Trophoblast cell (in vitro differentiated cells and primary cell): Measurements from ENCODE around the gene ACACA.

ENCODE experiments used
- DNase-seq, 2 donors: peaks; one replicate each; pipeline ENCODE4 v3.0.0-alpha.2; 2016
- H2AFZ ChIP-seq: 2 replicates; pipeline ENCODE4 v1.6.1; 2013; ENCODE audit warnings: low read length, moderate library complexity, mild to moderate bottlenecking; ENCODE audit not compliant: insufficient read depth, poor library complexity
- H2AK5ac ChIP-seq: 2 replicates; pipeline ENCODE4 v1.6.1; 2013; ENCODE audit warnings: mild to moderate bottlenecking, low read length
- H2BK120ac ChIP-seq: 2 replicates; pipeline ENCODE4 v1.6.1; 2013; ENCODE audit warnings: low read length, mild to moderate bottlenecking, moderate library complexity; ENCODE audit not compliant: insufficient read depth, poor library complexity
- H2BK12ac ChIP-seq: 2 replicates; pipeline ENCODE4 v1.6.1; 2013; ENCODE audit warnings: mild to moderate bottlenecking, low read length, moderate library complexity
- H2BK5ac ChIP-seq: 2 replicates; pipeline ENCODE4 v1.6.1; 2013; ENCODE audit warnings: low read length, low read depth, moderate library complexity, mild to moderate bottlenecking; ENCODE audit not compliant: poor library complexity
- H3K14ac ChIP-seq: 2 replicates; pipeline ENCODE4 v1.6.1; 2013; ENCODE audit warnings: mild to moderate bottlenecking, low read length
- H3K18ac ChIP-seq: 2 replicates; pipeline ENCODE4 v1.6.1; 2013; ENCODE audit warnings: mild to moderate bottlenecking, low read length
- H3K23ac ChIP-seq: 2 replicates; pipeline ENCODE4 v1.6.1; 2013; ENCODE audit warnings: low read length
- H3K27ac ChIP-seq: 2 replicates; pipeline ENCODE4 v1.5.1; 2013; ENCODE audit warnings: low read depth, mild to moderate bottlenecking, inconsistent platforms, low read length, moderate library complexity
- H3K27me3 ChIP-seq: 2 replicates; pipeline ENCODE4 v1.6.1; 2013; ENCODE audit warnings: inconsistent platforms, mild to moderate bottlenecking, low read length, moderate library complexity; ENCODE audit not compliant: insufficient read depth
- H3K36me3 ChIP-seq, 2 experiments: 1 replicate in 1 of 2; 2 replicates in 1 of 2; pipeline ENCODE4 v1.6.1; 2013; ENCODE audit warnings: low read length in 2 of 2, mild to moderate bottlenecking in 2 of 2, moderate library complexity in 1 of 2; ENCODE audit not compliant: insufficient read depth in 2 of 2, control insufficient read depth in 1 of 2
- H3K4ac ChIP-seq: 2 replicates; pipeline ENCODE4 v1.6.1; 2013; ENCODE audit warnings: low read depth, mild to moderate bottlenecking, low read length, moderate library complexity
- H3K4me1 ChIP-seq, 2 experiments: 1 replicate in 1 of 2; 2 replicates in 1 of 2; pipeline ENCODE4 v1.6.1; 2013; ENCODE audit warnings: low read length in 2 of 2, mild to moderate bottlenecking in 2 of 2, moderate library complexity in 1 of 2; ENCODE audit not compliant: insufficient read depth in 2 of 2, control insufficient read depth in 1 of 2
- H3K4me2 ChIP-seq: 2 replicates; pipeline ENCODE4 v1.6.1; 2013; ENCODE audit warnings: inconsistent platforms, mild to moderate bottlenecking, low read length, moderate library complexity
- H3K4me3 ChIP-seq: 2 replicates; pipeline ENCODE4 v1.5.1; 2013; ENCODE audit warnings: mild to moderate bottlenecking, low read depth, low read length, inconsistent platforms
- H3K79me1 ChIP-seq: one replicate; pipeline ENCODE4 v1.6.1; 2013; ENCODE audit warnings: low read length
- H3K79me2 ChIP-seq: 2 replicates; pipeline ENCODE4 v1.6.1; 2013; ENCODE audit warnings: low read length, mild to moderate bottlenecking; ENCODE audit not compliant: control insufficient read depth, insufficient read depth, poor library complexity
- H3K9ac ChIP-seq: 2 replicates; pipeline ENCODE4 v1.6.1; 2013; ENCODE audit warnings: mild to moderate bottlenecking, low read length
- H3K9me3 ChIP-seq: 2 replicates; pipeline ENCODE4 v1.6.1; 2013; ENCODE audit warnings: low read depth, mild to moderate bottlenecking, control low read depth, inconsistent platforms, low read length; ENCODE audit not compliant: insufficient read depth
- H4K12ac ChIP-seq: 2 replicates; pipeline ENCODE4 v1.6.1; 2013; ENCODE audit warnings: low read depth, mild to moderate bottlenecking, low read length, moderate library complexity
- H4K8ac ChIP-seq: 2 replicates; pipeline ENCODE4 v1.6.1; 2013; ENCODE audit warnings: low read depth, mild to moderate bottlenecking, low read length, moderate library complexity
- H4K91ac ChIP-seq: one replicate; pipeline ENCODE4 v1.6.1; 2013; ENCODE audit warnings: low read depth, mild to moderate bottlenecking, low read length, moderate library complexity
- WGBS: extraction: QIAGEN DNeasy Blood & Tissue Kit; methylation state at CpG from one replicate; pipeline ENCODE4 v1.1.7; 2013; ENCODE audit warnings: missing lambda C conversion rate; ENCODE audit not compliant: insufficient read length, insufficient coverage; ENCODE audit errors: extremely low coverage; 5-methylcytosine and 5-hydroxymethylcytosine counted together

ACACA gene

GRCh38 chr17:37109731-37110710, 296.6 kb downstream of the ACACA start:
- Histone ChIP-seq H2BK12ac (no peak overlapping the region), H2AK5ac (no peak overlapping the region), H2AFZ (no peak overlapping the region), H3K4me2 (no peak overlapping the region), H3K36me3 (peaks cover 5 to 17% of the 10 kb centered on the region in 2 experiments), H3K18ac (no peak overlapping the region), H2BK5ac (no peak overlapping the region), H3K4me1 (peaks cover 0 to 8% of the 10 kb centered on the region in 2 experiments), H2BK120ac (no peak overlapping the region), H3K79me2 (no peaks in the 10 kb centered on the region), H3K9ac (no peak overlapping the region), H3K4ac (no peak overlapping the region), H4K8ac (peak overlapping the region; percentile 17), H4K12ac (no peak overlapping the region), H3K9me3 (peaks cover 2% of the 10 kb centered on the region), H3K27me3 (no peaks in the 10 kb centered on the region), H4K91ac (peak overlapping the region; percentile 33), H3K23ac (no peak overlapping the region), H3K4me3 (no peak overlapping the region), H3K27ac (no peak overlapping the region), H3K14ac (no peak overlapping the region), H3K79me1 (no peaks in the 10 kb centered on the region)
- no peak for DNase-seq
- WGBS, result no CpG with 5 or more reads among the region's 9 CpGs

- Histone ChIP-seq H3K4ac (no peak overlapping the region), H3K79me2 (no peaks in the 10 kb centered on the region), H2BK120ac (no peak overlapping the region), H2AFZ (no peak overlapping the region), H2BK5ac (no peak overlapping the region), H3K18ac (no peak overlapping the region), H3K27ac (no peak overlapping the region), H3K9me3 (peaks cover 2% of the 10 kb centered on the region), H3K4me2 (no peak overlapping the region), H4K91ac (no peak overlapping the region), H2BK12ac (no peak overlapping the region), H4K8ac (no peak overlapping the region), H4K12ac (no peak overlapping the region), H3K4me1 (peaks cover 0 to 8% of the 10 kb centered on the region in 2 experiments), H2AK5ac (no peak overlapping the region), H3K14ac (no peak overlapping the region), H3K27me3 (no peaks in the 10 kb centered on the region), H3K9ac (no peak overlapping the region), H3K36me3 (peaks cover 6 to 17% of the 10 kb centered on the region in 2 experiments), H3K79me1 (no peaks in the 10 kb centered on the region), H3K23ac (no peak overlapping the region), H3K4me3 (no peak overlapping the region)
- no peak for DNase-seq
- WGBS, result no CpG with 5 or more reads among the region's 5 CpGs
Measured at GRCh38 chr17:37109106-37109505, 297.5 kb downstream of the ACACA start.

GRCh38 chr17:37107406-37108083, 299.1 kb downstream of the ACACA start:
- Histone ChIP-seq H2BK120ac (no peak overlapping the region), H2BK12ac (no peak overlapping the region), H4K8ac (no peak overlapping the region), H2BK5ac (no peak overlapping the region), H3K23ac (no peak overlapping the region), H3K14ac (no peak overlapping the region), H3K36me3 (peaks cover 5 to 17% of the 10 kb centered on the region in 2 experiments), H3K79me1 (no peaks in the 10 kb centered on the region), H3K27me3 (no peaks in the 10 kb centered on the region), H3K9me3 (no peaks in the 10 kb centered on the region), H3K9ac (no peak overlapping the region), H3K79me2 (no peaks in the 10 kb centered on the region), H4K12ac (no peak overlapping the region), H2AK5ac (no peak overlapping the region), H4K91ac (no peak overlapping the region), H3K4ac (no peak overlapping the region), H3K4me3 (no peak overlapping the region), H3K27ac (no peak overlapping the region), H3K18ac (no peak overlapping the region), H3K4me2 (no peak overlapping the region), H3K4me1 (peaks cover 0 to 8% of the 10 kb centered on the region in 2 experiments), H2AFZ (no peak overlapping the region)
- peak; percentile 8 to 41 for DNase-seq
- no CpG with 5 or more reads among the region's 7 CpGs for WGBS

- H3K36me3 ChIP-seq, result peaks cover 8 to 17% of the 10 kb centered on the region in 2 experiments
- H3K79me2 ChIP-seq, result no peaks in the 10 kb centered on the region
- H2AFZ ChIP-seq, result no peak overlapping the region
- no peak overlapping the region for H3K27ac ChIP-seq
- no peak overlapping the region for H3K14ac ChIP-seq
- no CpG with 5 or more reads among the region's 1 CpG for WGBS
- no peaks in the 10 kb centered on the region for H3K79me1 ChIP-seq
- DNase-seq, result no peak
- no peak overlapping the region for H2BK120ac ChIP-seq
- no peak overlapping the region for H3K23ac ChIP-seq
- H4K8ac ChIP-seq, result no peak overlapping the region
- no peak overlapping the region for H4K91ac ChIP-seq
- H3K18ac ChIP-seq, result no peak overlapping the region
- no peak overlapping the region for H2BK5ac ChIP-seq
- H3K4me1 ChIP-seq, result peaks cover 0 to 8% of the 10 kb centered on the region in 2 experiments
- no peaks in the 10 kb centered on the region for H3K27me3 ChIP-seq
- no peak overlapping the region for H3K4me2 ChIP-seq
- H3K4me3 ChIP-seq, result no peak overlapping the region
- H3K9me3 ChIP-seq, result no peaks in the 10 kb centered on the region
- no peak overlapping the region for H3K4ac ChIP-seq
- no peak overlapping the region for H2AK5ac ChIP-seq
- H4K12ac ChIP-seq, result no peak overlapping the region
- no peak overlapping the region for H3K9ac ChIP-seq
- no peak overlapping the region for H2BK12ac ChIP-seq
Measured at GRCh38 chr17:37106049-37106448, 300.6 kb downstream of the ACACA start.
